Gastroesophageal sphincter (tissue), 3 donors: Measurements from ENCODE around the gene CIT.

ENCODE experiments used
- POLR2A ChIP-seq, 2 donors: fragments of 450-650 bp; IDR thresholded peaks; one replicate each; pipeline ENCODE4 v1.6.1; 2017; ENCODE audit warnings: antibody characterized with exemption in 2 of 2, mild to moderate bottlenecking in 2 of 2, moderate library complexity in 1 of 2
- TF ChIP-seq, protein P1 (sequence below), 4 experiments: fragments of 200-600 bp in 2 of 4; fragments of 450-650 bp in 2 of 4; sonication (generic) in 1 of 4; IDR thresholded peaks; one replicate each; pipeline ENCODE4 v1.5.1; 2017 to 2019; ENCODE audit warnings: antibody characterized with exemption in 4 of 4, mild to moderate bottlenecking in 2 of 4, moderate library complexity in 2 of 4

DNA sequence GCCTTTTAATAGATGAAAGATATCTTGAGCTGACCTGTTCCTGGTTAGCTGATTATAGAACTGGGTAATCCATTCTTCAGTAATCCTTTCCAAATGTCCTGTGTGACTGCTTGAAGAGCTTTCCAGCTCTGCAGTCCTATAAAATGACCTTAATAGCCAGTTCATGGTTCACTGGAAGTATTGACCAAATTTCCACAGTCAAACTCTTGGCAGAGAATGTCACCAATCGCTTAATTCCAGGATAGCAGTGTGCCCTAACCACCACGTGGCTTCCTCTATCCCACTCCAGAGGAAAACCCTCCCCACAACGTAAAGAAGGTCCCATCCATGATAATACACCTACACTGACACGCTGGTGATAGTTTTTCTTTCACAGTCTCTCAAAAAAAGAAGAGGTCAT is 191.7 kb downstream of the CIT start:
- TF ChIP-seq, protein P1, sequence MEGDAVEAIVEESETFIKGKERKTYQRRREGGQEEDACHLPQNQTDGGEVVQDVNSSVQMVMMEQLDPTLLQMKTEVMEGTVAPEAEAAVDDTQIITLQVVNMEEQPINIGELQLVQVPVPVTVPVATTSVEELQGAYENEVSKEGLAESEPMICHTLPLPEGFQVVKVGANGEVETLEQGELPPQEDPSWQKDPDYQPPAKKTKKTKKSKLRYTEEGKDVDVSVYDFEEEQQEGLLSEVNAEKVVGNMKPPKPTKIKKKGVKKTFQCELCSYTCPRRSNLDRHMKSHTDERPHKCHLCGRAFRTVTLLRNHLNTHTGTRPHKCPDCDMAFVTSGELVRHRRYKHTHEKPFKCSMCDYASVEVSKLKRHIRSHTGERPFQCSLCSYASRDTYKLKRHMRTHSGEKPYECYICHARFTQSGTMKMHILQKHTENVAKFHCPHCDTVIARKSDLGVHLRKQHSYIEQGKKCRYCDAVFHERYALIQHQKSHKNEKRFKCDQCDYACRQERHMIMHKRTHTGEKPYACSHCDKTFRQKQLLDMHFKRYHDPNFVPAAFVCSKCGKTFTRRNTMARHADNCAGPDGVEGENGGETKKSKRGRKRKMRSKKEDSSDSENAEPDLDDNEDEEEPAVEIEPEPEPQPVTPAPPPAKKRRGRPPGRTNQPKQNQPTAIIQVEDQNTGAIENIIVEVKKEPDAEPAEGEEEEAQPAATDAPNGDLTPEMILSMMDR (IDR thresholded peaks at IDR 0.05), result no peak
- TF ChIP-seq POLR2A (IDR thresholded peaks at IDR 0.05), result no peak
